ENCODE results near the gene TULP4.
"Not testable (repeated sequence)": the region's sequence is repeated elsewhere in the genome, so short reads cannot be mapped to it uniquely, and the experiment has no call there.

Gene TULP4

GRCh38 chr6:158467923-158468322 lies 155.7 kb downstream of the TULP4 start:
- Histone ChIP-seq H3K27ac (no peak overlapping the region), H3K4me3 (no peak overlapping the region)
- no peak for TF ChIP-seq CTCF (IDR thresholded peaks at IDR 0.05)
- DNase-seq (ENCODE audit: low spot score): no peak

- no peak for TF ChIP-seq CTCF (IDR thresholded peaks at IDR 0.05)
- no peak overlapping the region for H3K27ac ChIP-seq
- no peak for DNase-seq (ENCODE audit: low spot score)
- no peak overlapping the region for H3K4me3 ChIP-seq
Observed at GRCh38 chr6:158468666-158469065, 156.4 kb downstream of the TULP4 start.

- not testable (repeated sequence) for H3K4me3 ChIP-seq; H3K27ac ChIP-seq; DNase-seq (ENCODE audit: low spot score)
Observed at GRCh38 chr6:158470023-158470422, 157.8 kb downstream of the TULP4 start.

- Histone ChIP-seq H3K27ac (no peak overlapping the region), H3K4me3 (no peak overlapping the region)
- TF ChIP-seq CTCF (IDR thresholded peaks at IDR 0.05): no peak
- no peak for DNase-seq (ENCODE audit: low spot score)
Observed at GRCh38 chr6:158471339-158471738, 159.1 kb downstream of the TULP4 start.

- no peak for DNase-seq (ENCODE audit: low spot score)
- H3K4me3 ChIP-seq: no peak overlapping the region
- TF ChIP-seq CTCF (IDR thresholded peaks at IDR 0.05): no peak
- H3K27ac ChIP-seq: no peak overlapping the region
Observed at GRCh38 chr6:158472447-158472846, 160.2 kb downstream of the TULP4 start.

GRCh38 chr6:158474961-158475343 lies 162.7 kb downstream of the TULP4 start:
- TF ChIP-seq CTCF (IDR thresholded peaks at IDR 0.05): no peak

GRCh38 chr6:158475344-158476302 lies 163.4 kb downstream of the TULP4 start:
- no peak for TF ChIP-seq CTCF (IDR thresholded peaks at IDR 0.05)
- DNase-seq (ENCODE audit: low spot score): no peak
- Histone ChIP-seq H3K27ac (no peak overlapping the region), H3K4me3 (no peak overlapping the region)

More at GRCh38 chr6:158474961-158475343, 162.7 kb downstream of the TULP4 start:
- no peak overlapping the region for H3K27ac ChIP-seq
- no peak for DNase-seq (ENCODE audit: low spot score)
- no peak overlapping the region for H3K4me3 ChIP-seq

Measured in coronary artery (tissue), 2 donors.